ENCODE measurements around the gene MAS1. TPM values are rescaled to one million over a fixed set of nuclear protein-coding genes. Genes with fewer than 3 reads are reported as not detected.
A peak's percentile ranks its signal among the peaks of the same experiment; 100 is the strongest.

MAS1 gene
- total RNA-seq, 1 experiment from 2014 or later: not detected

DNA sequence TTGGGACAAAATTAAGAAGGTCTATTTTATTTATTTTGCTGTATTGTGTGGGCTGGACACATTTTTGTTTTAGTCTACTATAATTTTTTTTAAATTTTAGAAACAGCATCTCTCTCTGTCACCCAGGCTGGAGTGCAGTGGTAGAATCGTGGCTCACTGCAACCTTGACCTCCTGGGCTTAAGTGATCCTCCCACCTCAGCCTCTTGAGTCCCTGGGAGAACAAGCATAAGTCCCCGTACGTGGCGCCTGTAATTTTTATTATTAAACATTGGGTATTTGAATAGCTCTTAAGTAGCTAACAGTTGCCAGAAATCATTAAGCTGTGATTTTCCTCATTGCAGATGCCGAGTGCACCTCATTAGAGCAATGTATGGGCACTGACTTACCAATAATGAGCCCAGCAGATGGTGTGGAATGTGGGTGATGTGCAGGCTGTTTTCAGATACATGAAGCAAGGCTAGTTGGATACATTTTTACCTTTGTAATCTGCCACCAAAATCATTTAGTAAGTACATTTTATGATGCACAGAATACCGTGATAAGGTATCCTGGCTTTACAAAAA is 10.3 kb upstream of the MAS1 start:
- no peak for DNase-seq (ENCODE audit: low spot score)

DNA sequence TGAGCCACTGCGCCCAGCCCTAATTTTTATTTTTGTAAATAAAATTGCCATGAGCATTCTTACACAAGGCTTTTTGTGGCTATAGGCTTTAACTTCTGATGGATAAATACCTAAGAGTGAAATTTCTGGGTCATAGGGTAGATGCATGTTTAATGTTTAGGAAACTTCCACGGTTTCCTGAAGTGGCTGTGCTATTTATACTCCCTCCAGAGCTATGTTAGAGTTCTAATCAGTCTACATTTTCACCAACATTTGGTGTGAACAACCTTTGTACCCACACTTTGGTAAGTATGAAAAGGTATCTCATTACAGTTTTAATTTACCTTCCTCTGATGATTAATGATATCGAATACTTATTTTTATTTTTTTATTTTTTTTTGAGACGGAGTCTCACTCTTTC is 6.1 kb upstream of the MAS1 start:
- no peak for DNase-seq (ENCODE audit: low spot score)

DNA sequence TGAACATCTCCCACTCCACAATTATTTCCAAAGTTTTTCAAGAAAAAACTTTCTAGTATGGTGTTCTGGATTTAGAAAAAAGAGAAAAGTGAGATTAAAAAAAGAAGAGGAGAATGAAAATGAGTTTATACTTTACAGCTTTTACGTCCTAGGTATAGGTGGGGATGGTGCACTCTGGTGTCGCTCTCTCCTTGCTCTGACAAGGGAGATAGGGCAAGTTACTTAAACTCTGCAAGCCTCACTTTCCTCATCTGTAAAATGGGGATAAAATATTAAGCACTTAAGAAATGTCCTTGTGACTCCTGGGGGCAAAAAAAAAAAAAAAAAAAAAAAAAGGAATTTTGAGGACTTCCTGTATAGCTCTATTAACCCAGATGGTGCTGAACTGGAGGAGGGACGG is 4.5 kb upstream of the MAS1 start:
- DNase-seq (ENCODE audit: low spot score): no peak

DNA sequence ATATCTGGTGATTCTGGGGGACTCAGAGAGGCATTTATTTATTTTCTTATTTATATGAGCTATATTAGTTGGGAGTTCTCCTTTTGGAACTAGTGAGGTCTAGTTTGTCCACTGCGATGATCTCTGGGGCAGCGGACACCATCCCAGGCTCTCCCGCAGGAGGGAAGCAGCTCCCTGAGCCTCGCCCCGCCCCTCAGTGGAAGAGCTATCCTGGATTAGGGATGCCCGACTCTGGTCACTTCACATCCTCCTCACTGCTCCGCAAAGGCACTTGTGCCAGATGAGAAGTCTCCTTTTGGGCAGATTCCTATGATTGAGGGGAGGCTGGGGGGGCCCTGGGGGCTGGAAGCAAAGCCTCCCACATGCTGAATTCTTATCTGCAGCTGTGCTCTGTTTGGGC is 3.6 kb upstream of the MAS1 start:
- no peak for DNase-seq (ENCODE audit: low spot score)

DNA sequence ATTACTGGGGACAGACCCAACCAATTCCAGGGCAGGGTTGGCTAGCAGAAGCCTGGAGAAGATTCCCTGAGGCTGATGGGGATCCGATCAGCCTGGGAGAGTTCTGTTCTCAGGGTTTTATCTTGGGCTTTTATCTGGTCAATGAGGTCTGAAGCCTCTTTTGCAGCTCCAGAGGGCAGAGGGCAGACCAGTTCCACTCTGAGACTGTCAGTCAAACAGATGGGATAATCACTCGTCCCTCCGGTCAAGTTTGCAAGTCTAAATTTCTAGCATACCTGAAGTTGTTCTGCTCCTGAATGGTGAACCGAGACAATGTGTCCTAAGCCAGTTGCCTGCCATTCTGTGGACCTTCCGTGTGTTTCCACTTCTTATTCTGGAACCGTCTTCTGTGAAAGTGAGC is 3.0 kb upstream of the MAS1 start:
- no peak for DNase-seq (ENCODE audit: low spot score)

DNA sequence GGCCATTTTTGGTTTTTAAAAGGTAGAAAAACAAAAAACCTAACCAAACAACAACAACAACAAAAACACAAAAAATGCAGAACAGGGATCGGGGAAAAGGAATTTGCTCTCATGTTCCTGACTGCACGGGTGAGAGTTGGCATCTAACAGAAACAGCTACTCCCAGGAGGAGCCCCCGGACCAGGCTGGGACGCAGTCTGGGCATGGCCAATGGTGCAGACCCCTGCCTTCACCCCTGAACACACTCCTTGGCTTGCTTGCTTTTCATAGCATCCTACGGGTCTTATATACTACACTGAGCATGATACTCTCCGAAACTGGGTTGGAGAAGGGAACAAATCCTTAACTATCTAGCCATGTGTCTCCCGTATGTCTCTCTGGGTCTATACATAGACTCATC is 587 bp upstream of the MAS1 start:
- no peak for DNase-seq (ENCODE audit: low spot score)

DNA sequence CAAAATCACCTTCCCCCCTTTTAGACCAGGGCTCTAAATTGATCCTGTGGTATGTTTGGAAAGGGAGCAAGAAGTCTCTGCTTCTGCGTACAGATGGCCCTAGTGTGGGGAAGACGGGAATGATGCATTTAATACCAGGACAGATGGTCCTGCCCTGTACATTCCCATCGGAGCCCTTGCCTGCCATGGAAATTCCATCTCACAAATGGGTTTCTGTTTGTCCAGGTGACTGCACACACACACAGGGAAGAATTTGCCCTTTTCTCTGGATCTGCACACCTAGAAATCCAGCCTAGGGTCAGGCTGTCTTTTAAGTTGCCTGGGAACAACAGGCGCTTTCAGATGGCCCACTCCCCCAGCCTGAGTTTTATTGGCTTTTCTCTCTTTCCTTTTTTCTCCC is 1.3 kb downstream of the MAS1 start:
- no peak for DNase-seq (ENCODE audit: low spot score)

DNA sequence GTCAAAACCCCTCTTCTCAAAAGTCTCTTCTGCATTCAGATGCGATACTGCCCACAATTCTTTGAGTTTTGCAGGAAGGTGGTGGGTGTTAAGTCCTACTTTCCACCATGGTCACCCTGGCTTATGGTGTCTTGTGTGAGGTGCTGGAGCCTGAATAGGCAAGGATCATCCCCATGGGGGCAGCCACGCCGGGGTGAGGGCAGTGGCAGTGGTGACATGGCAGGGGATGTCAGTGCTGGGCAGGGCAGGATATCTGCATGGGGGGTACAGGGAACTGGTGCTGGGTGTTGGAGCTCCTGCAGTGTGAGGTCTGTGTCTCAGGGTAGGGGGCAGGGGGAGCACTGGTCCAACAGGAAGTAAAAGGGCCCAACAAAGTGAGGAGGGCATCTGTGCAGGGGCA is 2.3 kb downstream of the MAS1 start:
- no peak for DNase-seq (ENCODE audit: low spot score)

DNA sequence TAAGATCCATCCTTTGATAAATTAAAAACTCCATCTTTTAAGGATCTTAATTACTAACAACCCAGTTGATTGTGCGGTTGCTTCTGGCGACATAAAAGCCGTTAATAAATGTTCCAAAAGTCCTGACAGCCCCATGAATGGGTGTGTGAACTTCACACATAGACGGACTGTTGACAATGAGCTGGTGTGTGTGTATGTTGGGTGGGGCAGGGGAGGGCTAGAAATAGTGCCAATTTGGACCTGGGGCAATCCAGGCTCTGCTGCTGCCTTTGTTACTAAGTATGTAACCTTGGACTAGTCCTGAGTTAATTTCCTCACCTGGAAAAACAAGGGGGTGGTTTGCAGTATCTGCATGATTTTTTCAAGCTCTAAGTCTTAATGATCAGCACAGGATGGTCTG is 4.2 kb downstream of the MAS1 start:
- DNase-seq (ENCODE audit: low spot score): no peak

DNA sequence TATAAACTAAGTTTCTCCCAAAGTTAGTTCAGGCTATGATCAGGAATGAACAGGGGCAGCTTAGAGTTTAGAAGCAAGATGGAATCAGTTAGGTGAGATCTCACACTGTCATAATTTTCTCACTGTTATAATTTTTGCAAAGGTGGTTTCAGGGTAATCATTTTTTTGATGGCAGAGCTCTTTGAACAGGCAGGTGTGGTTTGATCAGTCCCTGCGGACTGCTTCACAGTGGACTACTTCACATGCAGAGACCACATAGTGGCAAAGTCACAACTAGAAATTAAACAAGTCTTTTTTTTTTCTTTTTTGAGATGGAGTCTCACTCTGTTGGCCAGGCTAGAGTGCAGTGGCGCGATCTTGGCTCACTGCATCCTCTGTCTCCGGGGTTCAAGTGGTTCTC is 6.8 kb downstream of the MAS1 start:
- no peak for DNase-seq (ENCODE audit: low spot score)

DNA sequence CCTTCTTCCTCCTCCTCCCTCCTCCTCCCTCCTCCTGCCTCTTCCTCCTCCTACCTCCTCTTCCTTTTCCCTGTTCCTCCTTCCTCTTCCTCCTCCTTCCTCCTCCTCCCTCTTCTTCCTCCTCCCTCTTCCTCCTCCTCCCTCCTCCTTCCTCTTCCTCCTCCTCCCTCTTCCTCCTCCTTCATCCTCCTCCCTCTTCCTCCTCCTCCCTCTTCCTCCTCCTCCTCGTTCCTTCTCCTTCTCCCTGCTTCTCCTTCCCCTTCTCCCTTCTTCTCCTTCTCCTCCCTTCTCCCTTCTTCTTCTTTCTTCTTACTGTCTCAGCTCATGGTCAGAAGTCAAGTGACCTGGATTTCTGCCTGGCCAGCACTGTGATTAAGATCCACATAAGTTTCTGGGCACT is 7.7 kb downstream of the MAS1 start:
- no peak for DNase-seq (ENCODE audit: low spot score)

DNA sequence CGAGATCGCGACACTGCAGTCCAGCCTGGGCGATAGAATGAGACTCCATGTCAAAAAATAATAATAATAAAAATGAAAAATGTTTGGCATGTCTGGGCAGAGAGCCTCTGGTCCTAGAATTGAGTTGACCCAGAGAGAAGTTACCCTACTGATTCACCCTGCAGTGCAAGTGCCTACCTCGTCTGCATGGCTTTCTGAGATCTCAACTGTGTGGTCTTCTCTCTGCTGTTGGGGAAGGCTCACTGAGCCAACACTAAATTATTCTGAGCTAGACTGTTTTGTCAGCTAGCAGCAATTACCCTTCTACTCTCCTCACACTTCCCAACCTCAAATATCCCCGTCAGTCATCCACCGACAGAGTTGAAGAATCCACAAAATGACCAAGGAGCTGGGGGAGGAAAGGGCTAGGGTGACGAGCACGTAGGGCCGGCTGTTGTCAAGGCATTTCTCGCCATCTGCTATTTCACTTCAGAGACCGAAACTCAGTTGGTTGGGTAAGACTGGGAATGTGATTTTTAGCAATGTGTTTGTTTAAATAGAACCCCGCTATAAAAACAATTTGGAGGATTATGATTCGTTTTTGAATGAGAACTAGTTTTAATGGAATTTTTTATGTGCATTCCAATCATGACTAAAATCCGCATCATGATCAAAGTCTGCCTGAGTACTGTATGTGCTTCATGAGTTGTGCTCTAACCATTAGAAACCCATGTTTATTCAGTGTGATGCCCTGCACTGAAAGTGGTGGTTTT is 9.4 kb downstream of the MAS1 start:
- peak; percentile 41 for DNase-seq (ENCODE audit: low spot score)

DNA sequence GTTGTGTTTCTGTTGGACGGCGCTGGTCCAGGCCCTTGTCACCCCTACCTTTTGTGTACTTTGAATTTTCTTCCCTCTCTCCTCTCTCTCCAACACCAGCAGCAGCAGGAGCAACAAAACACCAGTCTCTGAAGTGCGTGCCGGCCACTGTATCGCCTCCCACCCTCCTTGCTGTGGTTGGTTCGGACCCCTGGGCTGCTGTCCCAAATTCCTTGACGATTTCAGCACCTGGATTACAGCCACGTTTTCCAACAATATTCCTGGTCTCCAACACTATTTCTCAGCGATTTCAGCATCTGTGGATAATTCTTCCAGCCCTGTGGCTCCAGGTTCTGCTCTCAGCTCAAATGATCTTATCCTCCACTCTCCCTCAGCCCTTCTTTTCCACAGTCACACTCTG is 11.8 kb downstream of the MAS1 start:
- no peak for DNase-seq (ENCODE audit: low spot score)

DNA sequence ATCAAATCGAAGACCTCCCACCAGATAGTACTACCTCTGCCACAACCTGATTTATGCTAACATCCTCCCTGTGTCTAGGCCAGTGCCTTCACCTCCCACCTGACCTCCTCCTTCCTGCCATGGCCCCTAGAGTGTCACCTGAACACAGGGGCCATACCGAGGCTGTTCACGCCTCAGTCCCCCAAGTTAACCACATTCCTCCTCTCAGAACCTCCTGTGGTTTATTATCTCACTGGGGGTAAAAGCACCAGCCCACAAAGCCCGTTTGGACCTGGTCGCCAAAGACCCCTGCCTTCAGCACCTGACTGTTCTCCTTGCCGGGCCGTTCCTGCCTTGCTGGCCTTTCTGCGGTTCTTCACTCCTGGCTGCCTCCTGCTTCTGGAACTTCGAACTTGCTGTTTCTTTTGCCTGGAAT is 13.7 kb downstream of the MAS1 start:
- no peak for DNase-seq (ENCODE audit: low spot score)

DNA sequence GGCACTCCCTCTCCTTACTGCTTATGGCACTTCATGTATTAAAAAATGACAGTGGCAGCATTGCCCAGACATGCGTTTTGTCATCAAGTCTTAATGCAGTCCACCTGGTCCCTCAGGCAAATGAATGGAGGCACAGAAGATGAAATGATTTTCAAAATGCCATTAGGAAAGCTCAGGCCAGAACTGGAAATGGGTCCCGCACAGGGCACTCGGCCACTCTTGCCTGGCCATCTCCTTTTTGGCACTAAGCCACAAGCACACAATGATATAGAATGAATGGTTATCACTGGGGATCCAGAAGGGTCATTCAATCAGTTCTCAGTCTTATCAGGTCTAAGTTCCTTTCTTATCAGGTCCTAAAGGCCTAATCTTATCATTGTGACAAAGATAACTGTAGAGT is 15.6 kb downstream of the MAS1 start:
- no peak for DNase-seq (ENCODE audit: low spot score)

DNA sequence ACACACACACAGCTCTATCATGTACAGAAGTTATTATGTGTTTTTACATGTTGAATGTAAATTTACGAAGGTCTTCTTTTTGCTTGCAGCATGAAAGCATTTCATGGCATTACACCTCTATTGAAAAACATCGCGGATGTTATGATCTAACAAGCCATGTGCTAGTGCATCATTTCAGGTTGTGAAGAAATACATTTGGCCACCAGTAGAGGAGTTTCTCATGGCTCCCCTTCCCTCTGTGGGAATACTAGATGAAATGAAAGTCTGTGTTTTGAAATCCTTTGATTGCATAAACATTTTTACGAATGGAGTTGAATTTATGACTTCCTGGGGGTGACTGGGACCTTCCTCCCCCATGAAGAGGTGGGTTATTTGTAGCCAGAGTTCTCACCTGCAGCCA is 17.7 kb downstream of the MAS1 start:
- DNase-seq (ENCODE audit: low spot score): no peak

DNA sequence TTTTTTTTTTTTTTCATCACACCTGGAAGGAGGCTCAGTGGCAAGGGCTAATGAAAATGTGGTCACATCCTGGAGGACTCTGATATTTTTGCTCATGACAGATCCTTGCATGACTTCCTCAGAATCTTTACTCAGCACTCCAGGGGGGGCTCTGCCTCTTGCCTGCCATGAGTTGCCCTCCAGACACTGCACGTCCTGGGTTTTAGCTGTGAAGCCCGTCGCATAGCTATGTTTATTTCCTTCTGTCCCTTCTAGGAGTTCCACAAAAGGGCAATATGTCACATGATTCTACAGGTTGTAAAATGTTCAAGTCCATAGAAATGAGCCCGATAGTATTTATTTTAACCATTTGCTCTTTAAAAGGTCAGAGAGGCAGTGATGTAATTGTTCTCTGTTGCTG is 18.2 kb downstream of the MAS1 start:
- no peak for DNase-seq (ENCODE audit: low spot score)

DNA sequence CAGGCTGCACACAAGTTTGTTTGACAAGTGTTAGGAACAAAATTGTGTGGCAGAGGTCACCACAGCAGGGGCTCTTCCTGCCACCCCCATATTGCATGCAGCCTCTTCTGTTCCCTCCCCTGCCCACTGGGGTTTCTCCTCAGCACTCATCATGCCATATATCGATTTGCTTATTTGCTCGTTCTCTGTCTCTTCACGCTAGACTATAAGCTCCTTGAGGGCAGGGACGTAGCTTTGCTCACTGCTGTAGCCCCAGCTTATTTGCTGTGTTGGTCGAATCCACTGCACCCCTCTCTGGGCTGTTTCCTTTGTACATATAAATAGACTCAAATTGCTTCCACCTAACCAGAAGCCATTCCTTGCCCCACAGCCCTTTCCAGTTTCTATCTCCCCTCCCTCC is 19.6 kb downstream of the MAS1 start:
- DNase-seq (ENCODE audit: low spot score): no peak

DNA sequence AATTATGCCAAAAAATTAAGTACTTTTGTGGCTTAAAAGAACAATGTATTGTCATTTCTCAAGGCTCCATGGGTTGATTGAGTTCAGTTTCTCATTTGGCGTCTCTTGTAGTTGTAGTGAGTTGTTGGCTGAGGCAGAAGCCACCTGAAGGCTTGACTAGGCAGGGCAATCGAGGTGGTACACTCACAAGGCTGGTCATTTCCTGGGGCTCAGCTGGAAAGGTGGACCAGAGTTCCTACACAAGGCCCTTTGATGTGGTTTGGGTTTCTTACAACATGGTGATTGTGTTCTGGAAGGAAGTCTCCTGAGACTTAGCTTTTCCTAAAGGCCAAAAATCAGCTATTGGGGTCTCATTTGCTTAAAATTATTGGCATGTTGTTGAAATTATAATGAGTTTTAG is 22.6 kb downstream of the MAS1 start:
- DNase-seq (ENCODE audit: low spot score): no peak

DNA sequence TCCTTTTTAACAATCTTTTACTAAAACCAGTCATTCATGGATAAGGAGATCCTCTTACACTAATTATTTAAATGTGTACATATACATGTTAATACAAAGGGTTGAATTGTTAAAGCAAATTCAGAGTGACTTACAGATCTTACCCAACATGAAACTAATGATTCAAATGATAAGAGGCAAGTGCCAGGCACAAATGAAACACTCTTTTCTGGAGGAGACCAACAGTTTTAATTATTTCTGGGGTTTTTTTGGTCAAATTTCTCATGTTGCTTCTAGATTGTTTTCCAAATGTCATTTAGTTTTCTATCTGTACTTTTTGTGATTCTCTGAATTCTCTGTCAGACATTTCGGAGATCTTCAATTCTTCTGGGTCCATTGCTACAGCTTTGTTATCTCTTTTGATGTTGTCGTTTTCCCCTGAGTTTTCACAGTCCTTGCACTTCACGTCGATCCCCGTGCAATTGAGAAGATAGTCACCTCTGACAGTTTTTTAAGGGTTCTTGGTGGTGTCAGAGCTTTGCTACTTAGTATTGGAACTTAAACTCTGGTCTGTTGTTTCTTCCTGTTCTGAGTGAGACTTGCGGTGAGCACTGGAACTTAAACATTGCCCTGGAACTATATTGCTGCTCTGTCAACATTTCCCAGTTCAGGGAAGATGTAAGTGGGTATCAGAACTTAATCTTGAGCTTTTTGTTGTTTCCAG is 23.2 kb downstream of the MAS1 start:
- no peak for DNase-seq (ENCODE audit: low spot score)

DNA sequence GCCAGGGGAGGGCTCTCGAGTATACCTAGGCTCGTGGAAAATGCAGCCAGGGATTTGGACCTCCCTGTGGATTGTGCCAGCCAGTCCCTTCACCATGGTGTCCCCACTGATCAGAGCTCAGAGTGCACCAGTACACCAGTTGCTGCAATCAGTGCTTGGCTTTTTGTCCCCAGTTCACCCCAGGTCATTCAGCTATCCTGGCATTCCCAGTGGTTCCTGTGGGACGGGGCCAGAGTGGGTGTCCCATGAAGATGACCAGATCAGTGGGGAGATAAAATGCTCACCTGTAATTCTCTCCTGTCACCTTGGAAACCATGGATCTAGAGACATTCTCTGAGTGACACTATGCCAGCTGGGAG is 23.8 kb downstream of the MAS1 start:
- no peak for DNase-seq (ENCODE audit: low spot score)

DNA sequence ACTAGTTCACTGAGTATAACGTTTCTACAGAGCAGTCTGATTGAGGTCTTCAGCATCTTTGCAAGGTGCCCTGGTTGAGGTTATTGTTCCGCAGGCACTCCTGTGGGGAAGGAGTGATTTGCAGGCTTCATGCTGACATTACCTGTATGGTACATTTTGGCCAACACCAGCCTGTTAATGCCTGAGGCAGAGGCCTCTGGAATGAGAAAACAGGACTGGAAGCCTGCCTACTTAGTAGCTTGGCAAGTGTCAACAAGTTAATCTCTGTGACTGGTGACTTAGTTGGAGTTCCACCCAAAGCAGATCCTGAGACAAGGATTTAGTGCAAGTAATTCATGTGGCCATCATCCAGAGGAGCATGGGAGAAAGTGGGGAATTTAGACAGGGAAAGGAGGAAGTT is 24.6 kb downstream of the MAS1 start:
- no peak for DNase-seq (ENCODE audit: low spot score)

DNA sequence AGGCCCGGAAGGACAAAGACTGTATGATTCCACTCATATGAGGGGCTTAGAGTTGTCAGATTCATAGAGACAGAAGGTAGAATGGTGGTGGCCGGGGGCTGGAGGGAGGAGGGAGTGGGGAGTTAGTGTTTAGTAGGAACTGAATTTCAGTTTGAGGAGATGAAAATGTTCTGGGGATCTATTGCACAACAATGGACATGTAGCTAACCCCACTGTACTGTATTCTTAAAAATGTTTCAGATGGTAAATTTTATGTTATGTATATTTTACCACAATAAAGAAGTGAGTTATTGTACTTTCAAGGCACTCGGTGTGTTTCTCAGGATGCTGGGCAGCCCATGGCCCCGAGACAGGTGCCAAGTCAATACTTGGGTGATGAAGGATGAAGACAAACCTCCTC is 25.4 kb downstream of the MAS1 start:
- DNase-seq (ENCODE audit: low spot score): no peak

DNA sequence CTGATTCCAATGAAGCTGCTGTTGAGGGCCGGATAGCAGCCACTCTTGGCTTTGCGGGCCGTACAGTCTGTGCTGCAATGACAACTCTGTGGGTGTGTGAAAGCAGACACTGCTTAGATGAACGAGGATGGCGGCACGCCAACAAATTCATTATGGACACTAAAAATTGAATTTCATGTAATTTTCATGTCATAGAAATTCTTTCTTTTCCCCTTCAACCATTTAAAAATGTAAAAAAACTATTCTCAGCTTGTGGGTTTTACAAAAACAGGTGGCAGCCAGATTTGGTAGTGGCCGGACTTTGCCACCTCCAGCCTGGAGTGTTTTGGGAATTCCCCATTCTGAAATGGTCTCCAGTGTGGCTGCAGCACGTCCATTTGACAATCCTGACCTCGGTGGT is 26.0 kb downstream of the MAS1 start:
- DNase-seq (ENCODE audit: low spot score): no peak
